ENCODE data around the gene RIPPLY3.
A peak's percentile ranks its signal among the peaks of the same experiment; 100 is the strongest.

The RIPPLY3 gene

GRCh38 chr21:37006486-37007291 lies at the start of gene RIPPLY3:
RIPPLY3 (plus strand) TSS chr21:37006702; CDS start chr21:37006773, 71 bp downstream.
- DNase-seq: peak; percentile 35

GRCh38 chr21:36959020-36959835 lies 47.3 kb upstream of the RIPPLY3 start:
- DNase-seq: no peak

GRCh38 chr21:36960676-36961284 lies 45.7 kb upstream of the RIPPLY3 start:
- no peak for DNase-seq

DNA sequence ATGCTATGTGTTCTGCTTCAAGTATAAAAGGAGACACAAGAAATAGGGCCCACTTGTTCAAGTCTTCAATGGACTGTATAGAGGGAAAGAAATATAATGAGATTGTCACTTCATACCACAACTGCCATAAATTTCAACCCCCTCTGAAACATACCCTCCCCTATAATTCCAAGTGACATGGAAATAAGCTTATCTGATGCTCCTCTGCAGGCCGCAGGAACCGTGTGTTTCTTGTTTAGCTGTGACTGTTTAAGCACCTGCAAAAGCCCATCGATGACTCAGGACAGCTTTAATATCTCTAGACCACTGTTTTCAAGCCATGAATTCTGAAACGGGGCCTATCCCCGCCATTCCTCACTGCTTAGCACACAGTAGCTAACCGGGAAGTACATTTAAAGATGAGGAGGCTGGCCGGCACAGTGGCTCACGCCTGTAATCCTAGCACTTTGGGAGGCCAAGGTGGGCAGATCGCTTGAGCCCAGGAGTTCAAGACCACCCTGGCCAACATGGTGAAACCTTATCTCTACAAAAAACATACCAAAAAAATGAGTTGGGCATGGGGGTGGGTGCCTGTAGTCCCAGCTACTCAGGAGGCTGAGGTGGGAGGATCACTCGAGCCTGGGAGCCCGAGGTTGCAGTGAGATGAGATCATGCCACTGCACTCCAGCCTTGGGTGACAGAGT lies 44.3 kb upstream of the RIPPLY3 start:
- DNase-seq: no peak

GRCh38 chr21:36964398-36964797 lies 42.1 kb upstream of the RIPPLY3 start:
- no peak for DNase-seq

- no peak for DNase-seq
Observed at GRCh38 chr21:36964827-36965719, 41.4 kb upstream of the RIPPLY3 start.

GRCh38 chr21:36965720-36966065 lies 40.8 kb upstream of the RIPPLY3 start:
- DNase-seq: no peak

GRCh38 chr21:36966066-36966820 lies 40.3 kb upstream of the RIPPLY3 start, which contains the start of gene HLCS:
HLCS (minus strand) TSS chr21:36966669; CDS start chr21:36966638, 31 bp downstream.
- peak; percentile 47 for DNase-seq

DNA sequence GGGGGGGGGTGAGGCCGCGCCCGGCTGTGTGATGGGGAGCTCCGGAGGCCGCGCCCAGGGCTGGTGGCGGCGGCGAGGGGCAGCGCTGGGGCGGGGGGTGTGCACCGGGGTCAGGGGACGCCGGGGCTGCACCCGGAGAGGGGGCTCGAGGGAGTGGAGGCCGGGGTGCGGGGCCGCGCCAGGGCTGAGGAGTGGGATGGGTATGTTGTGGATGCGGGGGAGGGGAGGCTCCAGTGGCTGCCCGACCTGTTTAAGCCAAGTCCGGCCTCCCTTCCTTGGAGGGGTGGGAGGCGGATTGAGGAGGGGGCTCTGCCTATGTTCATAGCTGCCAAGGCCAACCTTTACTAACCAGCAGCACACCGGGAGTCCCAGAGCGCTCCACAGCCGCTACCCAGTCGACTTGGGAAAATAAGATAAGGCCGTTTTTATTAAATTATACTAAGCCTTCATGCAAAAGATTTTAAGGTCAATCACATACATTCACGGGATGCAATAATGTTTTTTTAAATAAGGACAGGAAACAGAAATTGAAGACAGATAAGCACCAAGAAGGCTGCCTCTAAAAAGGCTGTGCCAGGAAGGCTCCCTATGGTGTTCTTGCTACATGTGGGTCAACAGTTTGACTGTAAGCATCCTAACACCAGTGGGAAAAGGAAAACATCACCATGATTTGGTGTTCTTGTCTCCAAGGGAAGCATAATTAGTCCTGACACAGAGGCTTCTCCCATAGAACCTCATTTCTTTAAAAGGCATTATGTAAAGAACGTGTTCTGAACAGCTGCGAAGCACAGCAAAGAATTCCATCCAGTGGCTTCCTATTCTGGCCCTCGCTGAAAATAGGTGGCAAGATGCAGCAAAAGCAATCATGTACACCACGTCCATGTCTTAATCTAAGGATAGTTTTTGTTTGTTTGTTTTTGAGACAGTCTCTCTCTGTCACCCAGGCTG lies 39.4 kb upstream of the RIPPLY3 start:
- DNase-seq: peak; percentile 47

GRCh38 chr21:36968414-36968813 lies 38.1 kb upstream of the RIPPLY3 start:
- no peak for DNase-seq

DNA sequence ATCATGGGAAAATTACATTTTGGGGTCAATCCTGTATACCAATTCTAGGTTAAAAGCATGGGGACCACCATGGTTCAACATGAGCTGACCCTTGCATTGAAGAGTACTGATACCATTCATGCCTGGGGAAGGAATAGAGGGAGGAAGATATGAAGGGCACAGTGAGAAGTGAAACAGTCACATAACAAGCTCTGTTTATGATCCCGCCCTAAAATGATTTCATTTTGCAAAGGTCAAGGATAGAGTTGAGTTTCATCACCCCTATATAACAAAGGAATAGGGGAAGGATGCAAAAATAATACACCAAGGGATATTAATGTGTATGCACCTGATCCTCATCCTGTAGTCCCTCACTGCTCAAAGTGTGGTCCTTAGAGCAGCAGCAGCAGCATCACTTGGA lies 37.5 kb upstream of the RIPPLY3 start:
- DNase-seq: no peak

- no peak for DNase-seq
Observed at GRCh38 chr21:36973986-36974850, 32.3 kb upstream of the RIPPLY3 start.

GRCh38 chr21:36974851-36975192 lies 31.7 kb upstream of the RIPPLY3 start:
- no peak for DNase-seq

DNA sequence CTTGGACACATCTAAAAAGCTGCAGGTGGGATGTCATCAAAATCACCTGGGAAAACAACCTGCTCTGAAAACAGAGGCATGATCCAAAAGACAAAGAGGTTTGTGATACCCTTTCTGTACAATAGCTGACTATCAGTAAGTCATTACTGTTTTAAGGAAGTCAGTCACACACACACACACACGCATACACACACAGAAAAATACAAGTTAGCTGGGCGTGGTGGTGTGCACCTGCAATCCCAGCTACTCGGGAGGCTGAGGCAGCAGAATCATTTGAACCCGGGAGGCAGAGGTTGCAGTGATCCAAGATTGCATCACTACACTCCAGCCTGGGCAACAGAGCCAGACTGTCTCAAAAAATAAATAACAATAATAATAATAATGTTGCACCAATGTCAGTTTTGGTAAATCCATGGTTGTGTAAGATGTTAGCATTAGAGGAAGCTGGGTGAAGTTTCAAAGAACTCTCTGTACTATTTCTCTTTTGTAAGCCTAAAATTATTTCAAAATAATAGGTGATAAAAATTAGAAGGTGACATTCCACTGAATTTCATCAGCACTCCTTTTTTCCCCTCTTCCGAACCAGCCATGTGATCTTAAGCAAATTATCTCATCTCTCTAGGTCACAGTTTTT lies 30.2 kb upstream of the RIPPLY3 start:
- DNase-seq: no peak

DNA sequence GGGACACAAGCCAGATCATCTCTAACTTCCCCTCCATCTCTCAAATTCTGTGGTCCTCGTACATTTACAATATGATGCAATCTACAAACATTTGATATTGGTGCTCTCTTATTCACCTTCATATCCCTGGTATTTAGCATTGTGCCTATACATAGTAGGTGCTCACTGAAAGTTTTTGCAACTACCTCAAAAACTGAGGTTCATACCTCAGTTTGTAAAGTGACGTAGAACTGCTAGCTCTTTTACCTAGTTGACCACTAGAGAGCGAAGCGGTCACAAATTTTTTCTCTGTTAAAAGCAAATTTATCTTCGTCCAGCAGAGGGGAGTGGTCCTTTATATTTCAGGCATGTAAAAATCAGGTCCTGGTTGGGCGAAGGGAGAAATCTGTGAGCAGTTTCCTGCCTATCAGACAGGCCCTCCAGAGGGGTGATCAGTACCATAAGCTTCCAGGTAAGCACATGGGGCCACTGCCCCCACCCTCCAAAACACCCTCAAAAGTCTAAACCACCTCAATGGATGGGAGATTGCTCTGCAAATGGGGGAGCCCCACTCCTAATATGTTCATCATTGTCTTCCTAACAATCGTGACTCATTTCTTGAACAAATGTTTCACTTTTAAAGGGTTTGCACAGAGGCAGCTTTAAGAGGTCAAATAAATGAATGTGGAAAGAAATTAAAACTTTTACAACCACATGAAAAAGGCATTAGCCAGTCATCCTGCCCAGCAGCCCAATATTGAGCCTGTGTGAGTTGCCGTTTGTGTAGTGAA lies 29.4 kb upstream of the RIPPLY3 start:
- peak; percentile 54 for DNase-seq

GRCh38 chr21:36980280-36981048 lies 26.0 kb upstream of the RIPPLY3 start:
- peak; percentile 22 for DNase-seq

DNA sequence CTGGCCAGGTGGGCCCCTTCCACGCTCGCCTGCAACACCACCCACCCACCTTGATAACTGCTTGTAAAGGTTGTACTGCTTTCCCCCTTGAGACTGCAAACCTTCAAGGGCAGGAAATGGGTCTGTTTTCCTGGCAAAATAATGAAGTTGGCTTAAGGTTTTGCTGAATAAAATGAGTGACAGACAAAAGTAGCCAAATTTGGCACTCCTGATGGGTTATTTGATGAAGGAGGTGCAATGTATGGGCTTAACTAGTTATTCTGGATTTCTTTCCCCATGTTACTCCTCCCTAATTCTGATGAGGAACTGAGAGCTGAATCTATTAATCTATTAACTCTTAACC lies 25.5 kb upstream of the RIPPLY3 start:
- DNase-seq: no peak

Data from NCI-H1092 treated with DMSO at 0.1 percent for 48 hours (cell line).